Measurements from ENCODE around the gene HLA-DPB1. TPM values are rescaled to one million over a fixed set of nuclear protein-coding genes. Genes with fewer than 3 reads are reported as not detected.

Gene HLA-DPB1
- total RNA-seq, result 10 to 100 TPM in 3 of 4 donors, 1 to 10 TPM in 1; 10.0 to 68.0 (median 40.4) TPM

- Histone ChIP-seq H3K27me3 (peaks cover 12% of the 10 kb centered on the region), H3K4me1 (peaks cover 0 to 6% (median under 1%) of the 10 kb centered on the region in 4 donors), H3K36me3 (no peaks in the 10 kb centered on the region), H3K9me3 (no peaks in the 10 kb centered on the region), H3K27ac (peak within 1 kb of the TSS; percentile 48 to 76 (median 67)), H3K4me3 (peak within 1 kb of the TSS in 3 of 4 donors; percentile 14 to 33 (median 14))
- WGBS, 2 donors (ENCODE audit: low coverage in 1 of 2), result 40 to 46% methylated on average over 1 to 10 of the region's 10 CpGs
- intact Hi-C loops (cut with DNase I; ENCODE audit: low total_unique reads) (no loop called here), in situ Hi-C loops (cut with MboI; ENCODE audit: low pct_ligation_motif_present in 1 of 4, low pct_unique_long_range_greater_than_20kb in 1 of 4, low sequenced_read_pairs in 3 of 4) (loop anchor here in 1 of 4 donors (10.0 kb wide), 1 partner anchor 61 kb away; no protein-coding TSS in a partner anchor)
- TF ChIP-seq EP300 (IDR thresholded peaks at IDR 0.05; ENCODE audit: low read depth), result no peak
- TF ChIP-seq CTCF (IDR thresholded peaks at IDR 0.05), result no peak
- TF ChIP-seq POLR2AphosphoS5 (IDR thresholded peaks at IDR 0.05), result peak in 2 of 3 donors; percentile 64 to 79
- peak; percentile 54 for TF ChIP-seq POLR2A (IDR thresholded peaks at IDR 0.05)
- no peak for DNase-seq
These were observed at the start of gene HLA-DPB1 for GRCh38 chr6:33075568-33076405. HLA-DPB1 (plus strand) TSS chr6:33075990; CDS start chr6:33076042, 52 bp downstream.

GRCh38 chr6:33028220-33028849 is 47.5 kb upstream of the HLA-DPB1 start:
- no peak for TF ChIP-seq EP300 (IDR thresholded peaks at IDR 0.05; ENCODE audit: low read depth)
- TF ChIP-seq POLR2A (IDR thresholded peaks at IDR 0.05), result no peak
- no peak for TF ChIP-seq CTCF (IDR thresholded peaks at IDR 0.05)
- TF ChIP-seq POLR2AphosphoS5 (IDR thresholded peaks at IDR 0.05), result no peak
- no peaks in the 10 kb centered on the region for H3K9me3 ChIP-seq
- in situ Hi-C loops (cut with MboI; ENCODE audit: low pct_ligation_motif_present in 1 of 4, low pct_unique_long_range_greater_than_20kb in 1 of 4, low sequenced_read_pairs in 3 of 4), result no loop called here
- intact Hi-C loops (cut with DNase I; ENCODE audit: low total_unique reads), result no loop called here
- H3K27ac ChIP-seq, result peak overlapping the region; percentile 8 to 72 (median 32)
- 5 to 13% methylated on average over 1 of the region's 1 CpG for WGBS, 2 donors (ENCODE audit: low coverage in 1 of 2)
- peaks cover 15% of the 10 kb centered on the region for H3K27me3 ChIP-seq
- no peak for DNase-seq
- H3K4me3 ChIP-seq, result no peak overlapping the region
- no peaks in the 10 kb centered on the region for H3K4me1 ChIP-seq
- H3K36me3 ChIP-seq, result no peaks in the 10 kb centered on the region

GRCh38 chr6:33029328-33030184 is 46.2 kb upstream of the HLA-DPB1 start:
- 55% methylated on average over 4 to 6 of the region's 6 CpGs for WGBS, 2 donors (ENCODE audit: low coverage in 1 of 2)
- no peaks in the 10 kb centered on the region for H3K36me3 ChIP-seq
- intact Hi-C loops (cut with DNase I; ENCODE audit: low total_unique reads), result no loop called here
- in situ Hi-C loops (cut with MboI; ENCODE audit: low pct_ligation_motif_present in 1 of 4, low pct_unique_long_range_greater_than_20kb in 1 of 4, low sequenced_read_pairs in 3 of 4), result no loop called here
- DNase-seq, result peak; percentile 32
- peak overlapping the region; percentile 10 to 72 (median 50) for H3K27ac ChIP-seq
- H3K27me3 ChIP-seq, result peaks cover 26% of the 10 kb centered on the region
- TF ChIP-seq POLR2A (IDR thresholded peaks at IDR 0.05) (peak; percentile 52), EP300 (IDR thresholded peaks at IDR 0.05; ENCODE audit: low read depth) (no peak), POLR2AphosphoS5 (IDR thresholded peaks at IDR 0.05) (peak; percentile 19 to 55 (median 53)), CTCF (IDR thresholded peaks at IDR 0.05) (no peak)
- H3K9me3 ChIP-seq, result no peaks in the 10 kb centered on the region
- H3K4me3 ChIP-seq, result no peak overlapping the region
- no peaks in the 10 kb centered on the region for H3K4me1 ChIP-seq
